GM21360 (cell line): Measurements from ENCODE around the gene COPRS.

Source experiments
- ATAC-seq: cut with Tn5 transposase; IDR thresholded peaks from one replicate; pipeline ENCODE4 v1.9.1; 2021; ENCODE audit warnings: mild to moderate bottlenecking, moderate library complexity; ENCODE audit not compliant: unreplicated experiment

Gene COPRS

GRCh38 chr17:31858642-31859486 lies at the start of gene COPRS:
Gene COPRS (minus strand): TSS chr17:31859244. CDS start chr17:31859199, 45 bp downstream.
- no peak for ATAC-seq

DNA sequence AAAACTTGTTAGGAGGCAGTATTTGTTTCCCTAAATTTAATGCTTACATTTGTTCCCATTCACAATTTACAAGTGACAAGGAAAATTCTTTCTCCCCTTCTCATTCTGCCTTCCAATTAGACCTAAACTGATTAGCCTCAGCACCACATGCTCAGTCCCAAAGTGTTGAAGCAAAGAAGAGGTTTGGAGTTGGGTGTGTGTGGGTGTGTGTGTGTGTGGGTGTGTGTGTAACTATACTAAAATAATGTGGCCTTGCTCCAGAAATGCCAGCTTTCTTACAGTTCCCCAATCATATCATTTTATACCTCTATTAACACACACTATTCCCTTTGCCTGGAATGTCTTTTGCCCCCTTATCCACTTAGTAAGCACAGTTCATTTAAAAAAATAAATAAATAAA lies 49.3 kb upstream of the COPRS start:
- ATAC-seq: no peak

DNA sequence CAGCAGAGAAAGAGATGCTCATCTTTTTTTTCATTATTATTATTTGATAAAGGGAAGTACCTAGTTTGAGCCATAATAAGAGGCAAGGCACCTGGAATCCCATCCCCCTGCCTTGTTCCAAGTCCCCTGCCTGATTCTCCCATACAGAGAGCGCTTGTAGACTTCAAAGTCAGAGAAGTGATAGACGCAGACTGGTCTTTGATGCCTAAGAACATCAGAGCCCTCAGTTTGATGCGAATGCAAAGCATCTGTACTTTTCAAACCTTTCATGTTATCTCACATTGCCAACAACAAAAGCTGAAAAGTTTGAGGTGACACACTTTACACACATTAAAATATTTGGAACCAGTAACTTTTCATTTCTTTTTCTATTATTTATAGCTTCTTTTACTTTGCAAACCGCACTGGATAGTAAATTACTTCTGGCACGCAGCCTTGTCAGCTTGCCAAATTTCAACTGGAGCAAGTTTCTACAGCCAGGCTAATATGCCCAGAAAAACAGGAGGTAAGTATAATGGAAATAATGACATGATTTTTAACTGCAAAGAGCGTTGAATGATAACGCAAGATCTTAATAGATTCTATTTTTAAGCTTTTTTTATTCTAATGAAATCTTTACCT lies 48.4 kb upstream of the COPRS start:
- ATAC-seq: no peak

DNA sequence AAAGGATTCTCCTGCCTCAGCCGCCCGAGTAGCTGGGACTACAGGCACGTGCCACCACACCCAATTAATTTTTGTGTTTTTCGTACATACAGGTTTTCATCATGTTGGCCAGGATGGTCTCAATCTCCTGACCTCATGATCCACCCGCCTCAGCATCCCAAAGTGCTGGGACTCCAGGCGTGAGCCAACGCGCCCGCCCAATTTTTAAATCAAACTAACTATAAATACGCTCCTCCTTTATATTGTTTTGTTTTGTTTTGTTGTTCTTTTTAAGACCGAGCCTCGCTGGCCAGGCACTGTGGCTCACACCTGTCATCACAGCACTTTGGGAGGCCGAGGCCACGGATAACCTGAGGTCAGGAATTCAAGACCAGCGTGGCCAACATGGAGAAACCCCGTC lies 44.4 kb upstream of the COPRS start:
- ATAC-seq: no peak

DNA sequence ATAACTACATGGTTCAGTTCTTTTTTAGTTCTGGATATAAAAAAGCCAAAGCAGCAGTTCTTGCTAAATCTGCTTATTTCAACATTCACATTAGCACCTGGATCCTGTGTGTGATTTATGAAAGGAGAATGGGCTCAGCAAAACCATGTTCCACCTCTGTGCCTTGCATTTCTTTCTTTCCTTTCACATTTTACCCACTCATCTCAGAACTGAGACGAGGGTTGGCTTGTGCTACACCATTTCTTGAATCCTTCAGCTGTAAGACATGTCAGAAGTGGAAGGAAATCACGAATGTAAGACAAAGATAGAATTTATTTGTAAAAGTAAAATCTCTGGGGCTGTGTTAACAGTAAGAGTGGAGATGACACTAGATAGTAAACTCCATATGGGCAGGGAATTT lies 43.6 kb upstream of the COPRS start:
- ATAC-seq: no peak

DNA sequence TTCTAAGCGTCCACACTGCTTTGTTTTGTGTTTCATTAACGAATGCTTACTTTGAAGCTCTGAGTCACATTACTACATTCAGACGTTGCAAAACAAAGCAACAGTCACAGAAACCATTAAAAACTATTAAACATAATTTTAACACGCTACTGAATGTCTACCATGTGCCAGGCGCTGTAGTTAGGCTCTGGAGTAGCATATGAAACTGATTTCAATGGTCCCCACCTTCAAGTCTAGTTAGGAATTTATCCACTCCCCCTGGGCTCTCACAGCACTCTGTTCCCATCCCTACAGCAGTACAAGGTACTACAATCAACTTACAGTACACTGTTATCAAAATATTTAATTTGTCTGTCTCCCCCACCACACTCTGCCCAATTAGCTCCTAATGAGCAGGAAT lies 41.8 kb upstream of the COPRS start:
- ATAC-seq: no peak

GRCh38 chr17:31888124-31888523 lies 29.1 kb upstream of the COPRS start:
- ATAC-seq: no peak

DNA sequence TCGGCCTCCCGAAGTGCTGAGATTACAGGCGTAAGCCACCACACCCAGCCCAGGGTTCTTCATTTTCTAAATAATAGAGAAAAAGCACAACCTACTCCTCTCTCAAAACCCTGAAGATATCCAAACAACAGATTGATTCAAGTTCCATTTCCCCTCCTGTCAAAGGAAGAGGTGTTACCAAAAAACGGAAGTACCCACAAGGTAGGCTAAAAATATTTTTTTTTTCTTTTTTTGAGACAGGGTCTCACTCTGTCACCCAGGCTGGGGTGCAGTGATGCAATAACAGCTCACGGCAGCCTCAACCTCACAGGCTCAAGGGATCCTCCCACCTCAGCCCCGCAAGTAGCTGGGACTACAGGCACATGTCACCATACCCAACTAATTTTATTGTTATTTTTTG lies 23.5 kb upstream of the COPRS start:
- no peak for ATAC-seq

- ATAC-seq: no peak
These were observed 21.3 kb upstream of the COPRS start for GRCh38 chr17:31880311-31880710.

- ATAC-seq: no peak
These were observed 19.6 kb upstream of the COPRS start for GRCh38 chr17:31878703-31879073.

- ATAC-seq: no peak
These were observed 19.1 kb upstream of the COPRS start for GRCh38 chr17:31877911-31878702.

DNA sequence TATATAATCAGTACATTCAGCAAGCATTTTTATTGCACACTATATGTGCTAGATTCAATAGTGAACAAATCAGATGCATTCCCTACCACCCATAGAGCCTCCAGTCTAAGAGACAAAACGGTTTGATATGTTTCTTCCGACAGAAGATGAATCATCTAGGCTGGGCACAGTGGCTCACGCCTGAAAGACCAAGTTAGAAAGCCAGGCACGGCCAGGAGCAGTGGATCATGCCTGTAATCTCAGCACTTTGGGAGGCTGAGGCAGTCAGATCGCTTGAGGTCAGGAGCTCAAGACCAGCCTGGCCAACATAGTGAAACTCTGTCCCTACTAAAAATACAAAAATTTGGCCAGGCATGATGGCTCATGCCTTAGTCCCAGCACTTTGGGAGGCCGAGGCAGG lies 18.3 kb upstream of the COPRS start:
- no peak for ATAC-seq

GRCh38 chr17:31875081-31875480 lies 16.0 kb upstream of the COPRS start:
- no peak for ATAC-seq

GRCh38 chr17:31869797-31870568 lies 10.9 kb upstream of the COPRS start:
- no peak for ATAC-seq

DNA sequence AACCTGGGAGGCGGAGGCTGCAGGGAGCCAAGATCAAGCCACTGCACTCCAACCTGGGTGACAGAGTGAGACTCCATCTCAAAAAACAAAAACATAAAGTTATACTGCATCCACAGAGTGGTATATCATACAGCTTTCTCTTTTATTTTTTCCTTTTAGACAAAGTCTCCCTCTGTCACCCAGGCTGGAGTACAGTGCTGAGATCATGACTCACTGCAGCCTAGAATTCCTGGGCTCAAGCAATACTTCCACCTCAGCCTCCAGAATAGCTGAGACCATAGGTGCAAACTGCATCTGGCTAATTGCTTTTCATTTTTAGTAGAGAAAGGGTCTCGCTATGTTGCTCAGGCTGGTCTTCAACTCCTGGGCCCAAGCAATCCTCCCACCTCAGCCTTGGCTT lies 10.0 kb upstream of the COPRS start:
- ATAC-seq: no peak

DNA sequence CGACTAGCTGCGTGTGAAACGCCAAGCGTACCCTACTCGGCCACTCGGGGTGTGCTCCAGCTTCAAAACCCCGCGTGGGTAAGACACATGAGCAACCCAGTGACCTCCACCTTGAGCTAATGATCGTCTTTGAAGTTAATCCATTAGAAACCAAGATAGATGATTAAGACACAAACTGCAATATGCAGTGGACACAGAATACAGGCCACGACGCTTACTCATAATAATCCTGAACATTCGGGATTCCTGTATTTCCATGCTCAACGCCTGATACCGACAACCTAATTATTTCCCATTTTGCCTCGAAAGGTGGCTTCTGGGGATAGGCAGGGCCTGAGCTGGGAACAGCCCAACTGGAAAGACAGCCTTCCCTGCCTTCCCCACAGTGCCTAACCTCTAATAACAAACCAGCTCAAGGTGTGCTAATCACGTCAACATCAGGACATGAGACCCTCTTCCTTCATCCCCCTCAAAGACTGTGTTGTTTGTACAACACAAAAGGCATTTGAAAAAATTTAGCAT lies 504 bp upstream of the COPRS start:
- no peak for ATAC-seq

GRCh38 chr17:31857920-31858641 lies 963 bp downstream of the COPRS start:
- ATAC-seq: no peak

DNA sequence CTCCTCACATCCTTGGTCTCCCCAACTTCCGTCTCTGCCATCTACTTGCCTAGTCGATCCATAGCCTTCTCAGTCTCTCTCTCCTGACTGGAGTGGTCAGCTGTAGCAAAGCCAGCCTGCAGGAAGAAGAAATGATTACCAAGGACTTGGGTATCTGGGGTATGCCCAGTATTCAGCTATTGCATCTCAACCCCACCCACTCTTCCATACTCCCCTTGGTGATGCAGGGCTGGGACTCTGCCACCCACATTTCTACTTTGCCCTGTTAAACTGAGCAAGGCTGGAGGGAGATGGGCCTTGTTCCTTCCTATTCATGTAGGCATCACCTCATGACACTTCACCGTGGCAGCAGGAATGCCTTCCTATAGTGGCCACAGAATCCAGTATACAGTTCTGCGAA lies 2.3 kb downstream of the COPRS start:
- no peak for ATAC-seq

GRCh38 chr17:31854672-31855071 lies 4.4 kb downstream of the COPRS start:
- ATAC-seq: no peak

GRCh38 chr17:31853911-31854470 lies 5.1 kb downstream of the COPRS start:
- ATAC-seq: no peak
